GM21381 (cell line): ENCODE results near the gene TEX11.
"Not testable (repeated sequence)": the region's sequence is repeated elsewhere in the genome, so short reads cannot be mapped to it uniquely, and the experiment has no call there.

Source experiments
- ATAC-seq: cut with Tn5 transposase; IDR thresholded peaks from one replicate; pipeline ENCODE4 v1.9.1; 2021; ENCODE audit warnings: mild to moderate bottlenecking, moderate library complexity; ENCODE audit not compliant: unreplicated experiment

Gene TEX11

DNA sequence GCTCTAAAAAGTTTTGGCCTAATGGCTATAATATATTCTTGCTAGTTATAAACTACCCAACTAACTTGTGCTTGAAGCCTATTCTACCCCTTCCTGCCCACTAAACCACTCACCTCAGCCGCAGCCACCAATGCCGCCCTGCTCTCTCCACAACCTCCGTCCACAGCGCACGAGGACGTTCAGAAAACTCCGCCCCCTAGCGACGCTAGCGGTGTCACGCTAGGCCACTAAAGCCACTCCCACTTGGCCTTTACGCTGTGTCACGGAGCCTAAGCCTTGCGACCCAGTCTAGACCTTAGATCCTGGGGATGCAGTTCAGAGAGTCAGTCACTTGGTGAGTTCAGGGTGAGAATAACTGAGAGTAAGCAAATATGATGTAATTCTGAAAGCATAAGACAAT, at the start of gene TEX11:
Gene TEX11, minus strand, starts transcription at position 171 of the 400 bp plus-strand sequence. CDS start 922 bp downstream, outside the sequence.
- ATAC-seq = no peak

DNA sequence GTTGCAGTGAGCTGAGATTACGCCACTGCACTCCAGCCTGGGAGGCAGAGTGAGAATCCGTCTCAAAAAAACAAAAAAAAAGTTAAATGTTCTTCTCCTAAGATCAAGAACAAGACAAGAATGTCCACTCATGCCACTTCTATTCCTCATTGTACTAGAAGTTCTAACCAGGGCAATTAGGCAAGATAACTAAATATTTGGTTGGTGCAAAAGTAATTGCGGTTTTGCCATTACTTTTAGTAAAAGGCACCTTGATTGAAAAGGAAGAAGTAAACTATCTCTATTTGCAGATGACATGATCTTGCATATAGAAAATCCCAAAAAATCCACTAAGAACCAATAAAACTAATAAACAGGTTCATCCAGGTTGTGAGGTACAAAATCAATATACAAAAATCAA, 46.4 kb upstream of the TEX11 start:
- ATAC-seq = no peak

DNA sequence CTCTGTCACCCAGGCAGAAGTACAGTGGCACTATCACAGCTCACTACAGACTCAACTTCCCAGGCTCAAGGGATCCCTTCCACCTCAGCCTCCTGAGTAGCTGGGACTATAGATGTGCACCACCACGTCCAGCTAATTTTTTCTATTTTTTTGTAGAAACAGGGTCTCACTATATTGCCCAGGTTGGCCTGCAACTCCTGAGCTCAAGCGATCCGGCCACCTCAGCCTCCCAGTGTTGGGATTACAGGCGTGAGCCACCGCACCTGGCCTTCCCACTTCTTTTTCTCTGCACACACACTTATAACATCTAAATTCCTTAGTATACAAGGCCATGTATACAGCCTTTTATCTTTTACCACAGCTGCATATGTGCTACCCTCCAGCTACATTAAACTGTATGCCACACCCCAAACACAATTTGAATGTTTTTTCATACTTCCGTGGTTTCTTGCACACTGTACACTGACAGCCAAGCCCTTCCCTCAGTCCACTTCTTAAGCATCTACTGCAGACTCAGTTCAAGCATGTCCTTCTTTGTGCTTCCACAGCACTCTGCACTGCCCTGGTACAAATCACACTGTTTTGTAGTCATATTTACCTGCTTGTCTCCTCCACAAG, 15.9 kb upstream of the TEX11 start:
- ATAC-seq = no peak

DNA sequence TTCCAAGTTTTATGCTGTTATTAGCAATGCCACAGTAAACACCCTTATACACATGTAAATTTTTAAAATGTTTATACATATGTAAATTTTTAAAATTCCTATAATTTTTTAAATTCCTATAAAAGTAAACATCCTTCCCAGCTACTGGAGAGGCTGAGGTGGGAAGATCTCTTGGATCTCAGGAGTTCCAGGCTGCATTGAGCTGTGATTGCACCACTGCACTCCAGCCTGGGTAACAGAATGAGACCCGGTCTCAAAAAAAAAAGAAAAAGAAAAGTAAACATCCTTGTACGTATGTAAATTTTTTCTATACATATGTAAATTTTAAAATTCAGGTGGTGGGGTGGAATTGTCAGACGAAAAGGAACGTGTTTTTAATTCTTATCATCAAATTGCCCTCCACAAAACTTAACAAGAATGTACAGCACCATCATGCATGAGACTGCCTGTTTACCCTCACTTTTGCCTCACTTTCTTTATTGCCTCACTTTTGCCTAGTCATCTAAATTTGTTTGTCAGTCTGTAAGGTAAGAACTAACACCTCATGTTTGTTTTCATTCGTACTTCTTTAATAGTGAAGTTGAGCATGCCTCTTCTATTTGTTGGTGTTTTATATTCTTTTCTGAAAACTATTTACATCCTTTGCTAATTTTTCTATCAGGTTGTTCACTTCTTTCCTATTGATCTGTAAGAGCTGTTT, 14.4 kb upstream of the TEX11 start:
- no peak for ATAC-seq

DNA sequence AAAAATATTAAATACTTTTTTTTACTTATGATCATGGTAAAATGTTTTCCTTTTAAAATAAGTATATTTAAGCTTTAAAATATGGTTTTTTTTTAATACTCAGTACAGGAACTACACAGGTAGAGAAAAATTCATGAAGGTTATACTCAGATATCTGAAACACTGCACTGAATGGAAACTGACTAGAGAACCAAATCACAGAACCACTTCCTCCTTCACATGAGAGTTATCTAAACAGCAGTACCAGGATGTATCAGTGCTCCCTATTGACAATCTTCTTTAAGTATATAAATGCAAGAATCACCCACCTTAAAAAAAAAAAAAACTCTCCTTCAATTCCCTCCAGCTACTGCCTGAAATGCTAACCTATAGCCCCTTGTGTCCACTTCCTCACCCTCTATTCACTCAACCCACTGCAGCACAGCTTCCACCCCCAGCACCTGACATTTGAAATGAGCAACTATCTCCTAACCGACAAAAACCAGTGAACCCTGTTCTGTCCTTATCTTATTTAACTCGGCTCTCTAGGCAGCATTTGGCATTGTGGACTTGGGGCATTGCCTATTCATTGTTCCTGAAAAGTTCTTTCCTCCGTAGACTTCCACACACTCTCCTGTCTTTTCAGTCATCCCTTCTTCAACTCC, 13.3 kb upstream of the TEX11 start:
- no peak for ATAC-seq

DNA sequence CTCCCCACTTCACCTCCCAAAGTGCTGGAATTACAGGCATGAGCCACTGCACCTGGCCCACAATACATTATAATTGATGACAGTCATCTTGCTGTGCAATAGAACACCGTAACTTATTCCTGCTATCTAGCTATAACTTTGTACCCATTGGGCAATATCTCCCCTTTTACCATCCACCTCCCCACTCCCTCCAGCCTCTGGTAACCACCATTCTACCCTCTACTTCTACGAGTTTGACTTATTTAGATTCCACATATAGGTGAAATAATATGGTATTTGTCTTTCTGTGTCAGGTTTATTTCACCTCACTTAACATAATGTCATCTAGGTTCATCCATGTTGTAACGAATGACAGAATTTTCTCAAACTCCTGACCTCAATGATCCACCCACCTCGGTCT, 8.2 kb upstream of the TEX11 start:
- no peak for ATAC-seq

DNA sequence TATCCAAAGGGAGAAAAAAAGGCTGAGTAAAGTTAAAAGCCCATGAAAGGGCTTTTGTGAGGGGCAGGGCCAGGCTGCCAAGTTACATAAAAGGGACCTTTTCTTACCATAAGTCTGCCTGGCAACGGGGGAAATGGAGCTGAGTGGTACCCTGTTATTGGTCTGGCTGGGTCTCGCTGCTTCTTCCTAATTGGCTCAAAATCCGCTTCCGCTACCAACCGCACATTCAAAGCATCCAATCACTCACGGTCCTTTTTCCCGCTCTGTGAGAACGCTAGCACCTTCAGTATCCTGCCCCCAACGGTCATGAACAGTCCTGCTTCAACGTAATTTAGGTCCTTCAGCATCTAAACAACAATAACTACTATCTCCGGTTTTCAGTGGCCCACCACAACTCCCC, 611 bp downstream of the TEX11 start:
- ATAC-seq = no peak

DNA sequence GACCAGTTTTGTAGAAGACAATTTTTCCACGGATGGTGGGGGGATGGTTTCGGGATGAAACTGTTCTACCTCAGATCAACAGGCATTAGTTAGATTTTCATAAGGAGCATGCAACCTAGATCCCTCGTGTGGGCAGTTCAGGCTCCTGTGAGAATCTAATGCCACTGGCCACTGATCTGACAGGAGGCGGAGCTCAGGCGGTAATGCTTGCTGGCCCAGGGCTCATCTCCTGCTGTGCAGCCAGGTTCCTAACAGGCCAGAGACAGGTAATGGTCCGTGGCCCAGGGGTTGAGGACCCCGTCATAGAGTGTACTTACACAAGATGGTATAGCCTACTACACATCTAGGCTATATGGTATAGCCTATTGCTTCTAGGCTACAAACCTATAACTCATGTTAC, 7.0 kb downstream of the TEX11 start:
- no peak for ATAC-seq

DNA sequence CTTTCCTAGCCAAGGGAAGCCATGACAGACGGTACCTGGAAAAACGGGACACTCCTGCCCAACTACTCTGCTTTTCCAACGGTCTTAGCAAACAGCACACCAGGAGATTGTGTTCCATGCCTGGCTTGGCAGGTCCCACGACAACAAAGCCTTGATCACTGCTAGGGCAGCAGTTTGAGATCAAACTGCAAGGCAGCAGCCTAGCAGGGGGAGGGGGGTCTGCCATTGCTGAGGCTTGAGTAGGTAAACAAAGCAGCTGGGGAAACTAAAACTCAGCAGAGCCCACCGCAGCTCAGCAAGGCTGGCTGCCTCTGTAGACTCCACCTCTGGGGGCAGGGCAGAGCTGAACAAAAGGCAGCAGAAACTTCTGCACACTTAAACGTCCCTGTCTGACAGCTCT, 18.1 kb downstream of the TEX11 start:
- not testable (repeated sequence) for ATAC-seq

DNA sequence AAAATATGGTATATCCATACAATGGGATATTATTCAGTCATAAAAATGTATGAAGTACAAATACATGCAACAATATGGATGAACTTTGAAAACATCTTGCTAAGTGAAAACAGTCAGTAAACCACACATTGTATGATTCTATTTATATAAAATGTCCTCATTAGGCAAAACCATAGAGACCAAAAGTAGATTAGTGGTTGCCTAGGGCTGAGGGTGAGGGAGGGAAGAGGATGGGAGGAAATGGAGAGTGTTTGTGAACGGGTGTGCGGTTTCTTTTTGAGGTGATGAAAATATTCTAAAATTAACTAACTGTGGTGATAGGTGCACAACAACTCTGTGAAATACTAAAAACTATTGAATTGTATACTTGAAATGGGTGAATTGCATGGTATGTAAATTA, 29.6 kb downstream of the TEX11 start:
- ATAC-seq = no peak

DNA sequence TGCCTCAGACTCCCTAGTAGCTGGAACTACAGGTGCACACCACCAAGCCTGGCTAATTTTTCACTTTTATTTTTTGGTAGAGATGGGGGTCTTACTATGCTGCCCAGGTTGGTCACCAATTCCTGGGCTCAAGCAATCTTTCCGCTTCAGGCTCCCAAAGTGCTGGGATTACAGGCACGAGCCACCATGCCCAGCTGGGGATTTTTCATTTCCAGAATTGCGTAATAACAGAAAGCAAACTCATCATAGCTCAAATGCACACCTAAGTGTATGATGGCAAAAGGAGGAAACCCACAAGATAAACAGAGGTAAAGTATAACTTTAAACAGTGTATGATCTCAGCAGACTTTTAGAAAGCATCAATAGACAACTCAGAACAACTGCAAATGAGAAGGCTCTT, 56.2 kb downstream of the TEX11 start:
- ATAC-seq = no peak

DNA sequence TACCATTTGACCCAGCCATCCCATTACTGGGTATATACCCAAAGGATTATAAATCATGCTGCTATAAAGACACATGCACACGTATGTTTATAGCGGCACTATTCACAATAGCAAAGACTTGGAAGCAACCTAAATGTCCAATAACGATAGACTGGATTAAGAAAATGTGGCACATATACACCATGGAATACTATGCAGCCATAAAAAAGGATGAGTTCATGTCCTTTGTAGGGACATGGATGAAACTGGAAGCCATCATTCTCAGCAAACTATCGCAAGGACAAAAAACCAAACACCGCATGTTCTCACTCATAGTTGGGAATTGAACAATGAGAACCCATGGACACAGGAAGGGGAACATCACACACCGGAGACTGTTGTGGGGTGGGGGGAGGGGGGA, 64.4 kb downstream of the TEX11 start:
- not testable (repeated sequence) for ATAC-seq

DNA sequence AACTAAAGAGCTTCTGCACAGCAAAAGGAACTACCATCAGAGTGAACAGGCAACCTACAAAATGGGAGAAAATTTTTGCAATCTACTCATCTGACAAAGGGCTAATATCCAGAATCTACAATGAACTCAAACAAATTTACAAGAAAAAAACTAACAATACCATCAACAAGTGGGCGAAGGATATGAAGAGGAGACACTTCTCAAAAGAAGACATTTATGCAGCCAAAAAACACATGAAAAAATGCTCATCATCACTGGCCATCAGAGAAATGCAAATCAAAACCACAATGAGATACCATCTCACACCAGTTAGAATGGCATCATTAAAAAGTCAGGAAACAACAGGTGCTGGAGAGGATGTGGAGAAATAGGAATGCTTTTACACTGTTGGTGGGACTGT, 64.9 kb downstream of the TEX11 start:
- ATAC-seq = not testable (repeated sequence)

DNA sequence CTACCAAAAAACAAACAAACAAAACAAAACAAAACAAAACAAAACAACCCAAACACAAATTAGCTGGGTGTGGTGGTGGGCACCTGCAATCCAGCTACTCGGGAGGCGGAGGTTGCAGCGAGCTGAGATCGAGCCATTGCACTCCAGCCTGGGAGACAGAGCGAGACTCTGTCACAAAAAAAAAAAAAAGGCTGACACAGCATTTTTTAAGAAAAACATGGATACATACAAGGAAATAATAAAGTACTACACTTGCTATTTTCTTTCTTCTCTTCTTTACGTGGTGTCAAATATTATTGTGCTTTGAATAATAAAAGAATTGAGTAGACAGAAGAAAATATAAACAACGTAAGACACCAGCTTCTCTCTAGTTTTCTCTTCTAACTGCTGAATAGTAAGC, 73.9 kb downstream of the TEX11 start:
- ATAC-seq = no peak

DNA sequence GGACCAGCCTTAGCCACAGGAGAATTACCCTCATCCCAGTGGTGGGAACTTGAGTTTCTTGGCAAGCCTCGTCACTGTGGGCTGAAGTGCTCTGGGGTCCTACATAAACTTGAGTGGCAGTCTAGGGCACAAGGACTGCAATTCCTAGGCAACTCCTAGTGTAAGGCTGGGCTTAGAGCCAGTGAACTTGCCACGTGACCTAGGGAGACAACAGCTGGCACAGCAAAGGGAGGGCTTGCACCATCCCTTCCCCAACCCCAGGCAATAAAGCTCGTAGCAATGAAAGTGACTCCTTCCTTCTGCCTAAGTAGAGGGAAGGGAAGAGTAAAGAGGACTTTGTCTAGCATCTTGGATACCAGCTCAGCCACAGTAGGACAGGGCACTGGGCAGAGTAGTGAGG, 81.8 kb downstream of the TEX11 start:
- ATAC-seq = no peak

DNA sequence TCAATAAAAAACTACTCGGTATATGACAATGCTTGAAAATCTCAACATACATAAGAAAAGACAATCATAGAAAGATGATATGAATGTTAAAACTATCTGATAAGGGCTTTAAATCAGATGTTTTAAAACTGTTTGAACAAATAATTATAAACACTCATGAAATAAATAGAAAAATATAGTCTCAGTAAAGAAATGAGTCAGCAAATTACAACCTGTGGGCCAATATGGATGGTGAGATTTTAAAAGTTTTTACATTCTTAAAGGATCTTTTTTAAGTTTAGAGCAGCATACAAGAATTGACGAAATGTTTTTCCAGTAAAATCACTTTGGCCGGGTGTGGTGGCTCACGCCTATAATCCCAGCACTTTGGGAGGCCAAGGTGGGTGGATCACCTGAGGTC, 83.1 kb downstream of the TEX11 start:
- no peak for ATAC-seq

DNA sequence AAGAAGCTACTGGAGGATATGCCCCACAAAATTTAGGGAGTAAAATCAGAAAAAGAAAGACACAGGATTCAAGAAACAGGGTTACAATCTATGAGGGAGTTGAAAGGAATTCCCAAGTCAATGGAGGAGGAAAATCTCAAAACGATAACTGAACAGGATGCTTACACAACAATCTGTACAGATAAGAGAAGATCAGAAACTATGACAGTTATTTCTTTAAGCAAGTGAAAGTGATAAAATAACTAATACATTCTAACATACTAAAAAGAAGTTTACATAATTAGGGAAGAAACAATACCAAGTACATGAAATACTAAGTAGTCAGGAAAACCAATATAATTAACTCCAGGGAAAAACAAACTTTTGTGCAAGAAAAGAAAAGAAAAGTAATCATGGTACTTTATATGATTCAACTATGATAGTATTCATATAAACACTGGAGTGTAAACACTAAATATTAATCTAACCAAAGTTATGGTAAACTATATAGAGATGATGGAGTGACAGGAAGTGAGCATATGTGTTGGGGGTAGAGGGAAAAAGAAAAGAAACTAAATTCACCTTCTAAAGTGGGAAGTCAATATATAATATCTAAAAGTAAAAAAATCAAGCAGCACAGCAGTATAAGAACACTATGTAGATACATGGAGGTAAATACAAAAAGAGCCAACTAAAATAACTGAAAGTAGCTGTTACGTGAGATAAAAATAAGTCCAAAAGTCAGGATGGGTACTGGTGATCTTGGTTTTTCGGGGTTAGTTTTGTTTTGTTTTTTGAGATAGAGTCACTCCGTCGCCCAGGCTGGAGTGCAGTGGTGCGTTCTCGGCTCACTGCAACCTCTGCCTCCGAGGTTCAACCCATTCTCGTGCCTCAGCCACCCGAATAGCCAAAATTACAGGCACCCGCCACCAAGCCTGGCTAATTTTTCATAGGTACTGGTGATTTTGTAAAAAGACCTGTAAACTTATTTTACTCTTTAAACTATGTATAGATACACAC, 99.3 kb downstream of the TEX11 start:
- no peak for ATAC-seq

DNA sequence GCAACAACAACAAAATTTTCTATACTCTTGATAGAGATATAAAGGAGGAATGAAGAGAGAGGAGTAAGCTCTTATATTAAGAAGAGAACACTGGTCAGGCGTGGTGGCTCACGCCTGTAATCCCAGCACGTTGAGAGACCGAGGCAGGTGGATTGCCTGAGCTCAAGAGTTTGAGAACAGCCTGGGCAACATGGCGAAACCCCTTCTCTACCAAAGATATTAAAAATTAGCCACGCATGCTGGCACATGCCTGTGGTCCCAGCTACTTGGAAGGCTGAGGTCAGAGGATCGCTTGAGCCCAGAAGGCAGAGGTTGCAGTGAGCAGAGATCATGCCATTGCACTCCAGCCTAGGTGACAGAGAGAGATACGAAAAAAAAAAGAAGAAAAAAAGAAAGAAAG, 102.4 kb downstream of the TEX11 start:
- no peak for ATAC-seq

DNA sequence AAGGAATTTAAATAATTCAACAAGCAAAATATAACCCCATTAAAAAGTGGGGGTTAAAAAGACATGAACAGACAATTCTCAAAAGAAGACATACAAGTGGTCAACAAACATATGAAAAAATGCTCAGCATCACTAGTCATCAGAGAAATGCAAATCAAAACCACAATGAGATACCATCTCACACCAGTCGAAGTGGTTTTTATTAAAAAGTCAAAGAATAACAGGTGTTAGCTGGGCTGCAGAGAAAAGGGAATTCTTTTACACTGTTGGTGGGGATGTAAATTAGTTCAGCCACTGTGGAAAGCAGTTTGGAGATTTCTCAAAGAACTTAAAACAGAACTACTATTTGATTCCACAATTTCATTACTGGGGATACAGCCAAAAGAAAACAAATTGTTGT, 111.8 kb downstream of the TEX11 start:
- not testable (repeated sequence) for ATAC-seq

DNA sequence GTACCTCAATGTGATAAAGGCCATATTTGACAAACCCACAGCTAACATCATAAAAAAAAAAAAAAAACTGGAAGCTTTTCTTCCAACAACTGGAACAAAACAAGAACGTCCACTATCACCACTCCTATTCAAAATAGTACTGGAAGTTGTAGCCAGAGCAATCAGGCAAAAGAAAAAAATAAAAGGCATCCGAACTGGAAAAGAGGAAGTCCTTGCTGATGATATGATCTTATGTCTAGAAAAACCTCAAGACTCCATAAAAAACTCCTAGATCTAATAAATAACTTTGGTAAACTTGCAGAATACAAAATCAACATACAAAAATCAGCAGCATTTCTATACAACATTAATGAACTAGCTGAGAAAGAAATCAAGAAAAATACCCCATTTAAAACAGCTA, 134.3 kb downstream of the TEX11 start:
- no peak for ATAC-seq

DNA sequence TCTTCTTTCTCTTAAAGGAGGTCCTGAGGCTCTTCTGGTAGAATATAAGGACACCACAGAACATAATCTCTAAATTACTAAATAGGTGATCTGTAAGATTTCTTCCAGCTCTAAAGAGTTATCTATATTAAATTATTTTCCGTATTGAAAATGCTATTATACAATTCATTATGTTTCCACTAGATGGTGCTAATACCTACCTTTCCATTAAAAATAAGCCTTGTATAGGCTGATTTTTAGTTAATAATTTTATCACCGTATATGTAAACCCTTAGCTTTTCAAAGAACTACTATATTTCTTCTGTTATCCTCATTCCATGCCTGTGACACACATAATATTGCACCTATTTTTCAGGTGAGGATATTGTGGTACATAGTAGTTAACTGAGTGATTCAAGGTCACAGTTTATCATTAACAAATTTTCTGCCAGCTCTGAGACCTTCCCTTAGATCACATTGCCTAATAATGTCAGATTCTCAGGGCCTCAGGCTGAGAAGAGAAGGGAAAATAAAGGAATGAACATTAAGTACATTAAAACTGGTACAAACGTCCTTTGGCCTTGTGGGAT, 138.8 kb downstream of the TEX11 start:
- ATAC-seq = no peak
